Activated CD4-positive, alpha-beta T cell treated with anti-CD3 and anti-CD28 coated beads, Interleukin-10, Interleukin-2, amounts not matched to agents 100 ng/mL and 50 ng/mL, durations not matched to agents 16 hours and 8 hours (primary cell): ENCODE results near the gene TOP3A.

Experiments
- DNase-seq: peaks from one replicate; pipeline ENCODE4 v3.0.0-alpha.2; 2020

The TOP3A gene

DNA sequence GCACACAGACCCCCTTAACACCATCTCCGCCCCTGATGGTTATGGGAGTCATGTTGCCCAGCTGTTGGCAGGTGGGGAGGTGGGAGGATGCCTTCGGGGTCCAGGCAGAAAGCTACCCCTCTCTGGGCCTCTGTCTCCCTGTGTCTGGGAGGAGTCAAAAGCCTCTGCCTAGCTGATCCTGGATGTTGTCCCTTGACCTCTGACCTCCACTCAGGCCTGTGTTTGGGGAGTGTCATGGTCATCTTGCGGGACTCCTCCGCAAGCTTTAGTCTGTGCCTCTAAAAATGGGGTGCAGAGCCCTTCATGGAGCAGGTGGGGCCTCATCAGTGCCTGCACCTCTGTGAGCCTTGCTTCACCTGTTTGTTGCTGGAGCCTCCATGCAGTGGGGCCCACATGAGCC lies 85.5 kb downstream of the TOP3A start:
- no peak for DNase-seq

DNA sequence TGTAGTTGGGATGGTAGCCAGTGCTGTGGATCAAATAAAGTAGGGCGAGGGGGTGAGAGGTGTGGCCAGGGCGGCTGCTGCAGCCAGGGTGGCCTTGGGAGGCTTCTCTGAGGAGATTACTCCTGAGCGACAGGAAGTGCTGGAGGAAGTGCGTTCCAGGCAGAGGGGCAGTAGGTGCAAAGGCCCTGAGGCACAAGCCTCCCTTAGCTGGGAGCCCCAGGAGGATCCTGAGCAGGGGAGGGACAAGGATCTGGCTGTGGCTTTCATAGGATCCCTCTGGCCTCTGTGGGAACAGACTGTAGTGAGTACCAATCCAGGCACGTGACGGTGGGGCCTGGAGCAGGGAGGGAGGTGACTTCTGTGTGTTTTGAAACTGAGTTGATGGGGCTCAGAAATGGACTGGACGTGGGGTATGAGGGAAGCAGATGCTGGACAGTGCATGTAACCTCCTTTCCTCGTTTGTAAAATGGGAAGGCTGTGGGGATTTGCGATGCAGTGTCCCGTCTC lies 86.6 kb downstream of the TOP3A start:
- DNase-seq = no peak

- DNase-seq = no peak
These were observed 87.2 kb downstream of the TOP3A start for GRCh38 chr17:18227635-18228034.

GRCh38 chr17:18226284-18226945 lies 88.4 kb downstream of the TOP3A start:
- no peak for DNase-seq

- DNase-seq = peak; percentile 16
These were observed 89.0 kb downstream of the TOP3A start for GRCh38 chr17:18225642-18226283.

- DNase-seq = peak; percentile 98
These were observed 89.6 kb downstream of the TOP3A start, which contains the start of gene LLGL1 for GRCh38 chr17:18225121-18225641. TSS of gene LLGL1 (plus strand) at chr17:18225635. CDS start at chr17:18225683, 48 bp downstream.

DNA sequence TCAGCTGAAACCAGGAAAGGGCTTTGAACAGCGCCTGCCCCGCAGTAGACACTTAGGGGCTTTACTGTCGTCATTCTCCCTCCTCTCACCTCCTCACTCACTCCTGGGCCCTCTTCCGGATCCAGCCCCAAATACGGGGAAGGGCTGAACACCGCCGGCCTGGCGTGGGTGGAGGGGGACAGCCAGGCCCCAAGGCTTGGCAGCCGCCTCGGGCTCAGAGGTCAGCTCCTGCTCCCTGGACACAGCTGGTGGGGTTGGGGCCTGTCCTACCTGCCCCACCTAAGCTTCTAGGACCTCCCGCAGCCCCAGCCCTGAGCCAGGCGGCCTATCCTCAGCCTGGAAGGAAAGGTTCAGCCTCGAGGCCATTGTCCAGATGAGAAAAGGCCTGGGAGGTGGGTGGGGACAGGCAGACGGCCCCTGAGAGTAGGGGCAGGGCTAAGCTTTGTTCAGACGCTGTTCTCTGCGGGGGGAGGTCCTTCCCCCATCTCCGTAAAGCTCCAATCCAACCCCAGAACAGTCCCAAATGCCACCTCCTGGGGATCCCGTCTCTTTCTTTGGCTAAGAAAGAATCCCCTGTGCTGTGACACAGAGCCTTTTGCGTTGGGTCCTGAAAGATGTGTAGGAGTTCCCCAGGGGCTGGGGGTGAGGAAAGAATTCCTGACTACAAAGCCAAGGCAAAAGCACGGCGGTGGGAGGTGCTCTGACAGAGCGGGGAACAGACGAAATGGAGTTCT lies 90.2 kb downstream of the TOP3A start:
- DNase-seq = no peak

GRCh38 chr17:18224053-18224386 lies 90.8 kb downstream of the TOP3A start:
- DNase-seq = no peak
